HG03558 (cell line): ENCODE results near the gene TRHDE.

Experiments
- ATAC-seq: cut with Tn5 transposase; IDR thresholded peaks from one replicate; pipeline ENCODE4 v1.9.1; 2021; ENCODE audit warnings: moderate number of reproducible peaks; ENCODE audit not compliant: unreplicated experiment; ENCODE audit errors: extremely low read depth

Gene TRHDE

GRCh38 chr12:72273851-72274351 lies 1.7 kb downstream of the TRHDE start:
- ATAC-seq = no peak

GRCh38 chr12:72274931-72275330 lies 2.8 kb downstream of the TRHDE start:
- no peak for ATAC-seq

GRCh38 chr12:72275526-72275925 lies 3.4 kb downstream of the TRHDE start:
- ATAC-seq = no peak

- ATAC-seq = no peak
These were observed 4.1 kb downstream of the TRHDE start for GRCh38 chr12:72276181-72276805.

GRCh38 chr12:72277415-72277814 lies 5.2 kb downstream of the TRHDE start:
- no peak for ATAC-seq

- no peak for ATAC-seq
These were observed 6.7 kb downstream of the TRHDE start for GRCh38 chr12:72278894-72279293.

GRCh38 chr12:72281126-72281525 lies 9.0 kb downstream of the TRHDE start:
- no peak for ATAC-seq

- ATAC-seq = no peak
These were observed 10.6 kb downstream of the TRHDE start for GRCh38 chr12:72282721-72283120.

- no peak for ATAC-seq
These were observed 13.7 kb downstream of the TRHDE start for GRCh38 chr12:72285861-72286260.

- no peak for ATAC-seq
These were observed 14.4 kb downstream of the TRHDE start for GRCh38 chr12:72286526-72286925.

- ATAC-seq = no peak
These were observed 16.3 kb downstream of the TRHDE start for GRCh38 chr12:72288436-72288835.

- no peak for ATAC-seq
These were observed 16.7 kb downstream of the TRHDE start for GRCh38 chr12:72288911-72289310.

GRCh38 chr12:72289633-72290032 lies 17.5 kb downstream of the TRHDE start:
- no peak for ATAC-seq

GRCh38 chr12:72291175-72291574 lies 19.0 kb downstream of the TRHDE start:
- no peak for ATAC-seq

- ATAC-seq = no peak
These were observed 21.5 kb downstream of the TRHDE start for GRCh38 chr12:72293701-72294100.

- ATAC-seq = no peak
These were observed 22.9 kb downstream of the TRHDE start for GRCh38 chr12:72295101-72295500.

GRCh38 chr12:72295744-72296143 lies 23.6 kb downstream of the TRHDE start:
- ATAC-seq = no peak

GRCh38 chr12:72296389-72296788 lies 24.2 kb downstream of the TRHDE start:
- ATAC-seq = no peak

GRCh38 chr12:72297666-72298065 lies 25.5 kb downstream of the TRHDE start:
- ATAC-seq = no peak

GRCh38 chr12:72300728-72301127 lies 28.6 kb downstream of the TRHDE start:
- no peak for ATAC-seq

GRCh38 chr12:72304751-72305150 lies 32.6 kb downstream of the TRHDE start:
- ATAC-seq = no peak

- ATAC-seq = no peak
These were observed 35.1 kb downstream of the TRHDE start for GRCh38 chr12:72307229-72307628.
